Measurements from ENCODE around the gene ZNF605.
"Not testable (repeated sequence)": the region's sequence is repeated elsewhere in the genome, so short reads cannot be mapped to it uniquely, and the experiment has no call there.

ZNF605 gene

DNA sequence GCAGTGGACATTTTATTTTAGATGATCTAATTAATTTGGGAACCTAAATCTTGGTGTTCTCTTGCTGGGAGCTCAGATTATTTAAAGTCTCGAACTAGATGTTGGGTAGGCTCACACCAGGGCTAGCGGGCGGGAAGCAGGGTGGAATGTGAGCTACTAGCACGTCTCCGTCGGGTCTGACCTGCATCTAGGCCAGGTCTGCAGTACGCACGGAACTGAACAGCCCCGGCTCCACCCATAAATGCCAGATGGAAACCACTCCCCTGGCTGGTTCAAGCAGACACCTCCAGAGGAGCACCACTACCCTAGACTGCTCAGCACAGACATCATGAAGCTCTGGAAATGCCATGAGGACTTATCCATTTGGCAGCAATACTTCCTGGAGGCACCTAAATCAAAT, 10.3 kb downstream of the ZNF605 start:
- H3K27me3 ChIP-seq (ENCODE audit: control insufficient read depth, insufficient read depth, low read length): no peaks in the 10 kb centered on the region
- peaks cover 35% of the 10 kb centered on the region for H3K9me3 ChIP-seq (ENCODE audit: control insufficient read depth, low read length)
- no peaks in the 10 kb centered on the region for H3K4me1 ChIP-seq (ENCODE audit: control insufficient read depth, insufficient read depth, low read length)
- peaks cover 16% of the 10 kb centered on the region for H3K36me3 ChIP-seq (ENCODE audit: control insufficient read depth, insufficient read depth, low read length)
- H3K4me3 ChIP-seq (ENCODE audit: low read length): no peak overlapping the region
- H3K9ac ChIP-seq (ENCODE audit: low read length): no peak overlapping the region

DNA sequence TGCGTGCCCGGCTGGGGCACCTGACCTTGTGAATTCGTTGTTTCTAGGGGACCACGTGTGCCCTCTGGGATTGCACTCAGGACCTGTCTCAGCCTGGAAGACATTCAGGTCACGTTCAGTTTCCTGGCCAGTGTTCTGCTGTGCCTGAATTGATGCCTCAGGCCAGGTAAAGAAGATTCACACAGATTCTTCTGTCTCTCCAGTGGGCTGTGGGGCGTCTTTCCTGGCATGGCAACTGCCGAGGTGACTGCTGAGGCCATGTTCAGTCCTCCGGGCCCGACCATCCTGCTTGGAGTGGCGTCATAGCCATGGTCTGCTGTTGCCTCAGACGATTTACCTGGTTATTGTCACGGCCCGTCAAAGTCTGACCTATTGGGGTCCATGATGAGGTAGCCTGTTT, 13.5 kb downstream of the ZNF605 start:
- peaks cover 16% of the 10 kb centered on the region for H3K36me3 ChIP-seq (ENCODE audit: control insufficient read depth, insufficient read depth, low read length)
- no peaks in the 10 kb centered on the region for H3K4me1 ChIP-seq (ENCODE audit: control insufficient read depth, insufficient read depth, low read length)
- H3K9me3 ChIP-seq (ENCODE audit: control insufficient read depth, low read length): peaks cover 12% of the 10 kb centered on the region
- H3K9ac ChIP-seq (ENCODE audit: low read length): no peak overlapping the region
- H3K4me3 ChIP-seq (ENCODE audit: low read length): no peak overlapping the region
- no peaks in the 10 kb centered on the region for H3K27me3 ChIP-seq (ENCODE audit: control insufficient read depth, insufficient read depth, low read length)

DNA sequence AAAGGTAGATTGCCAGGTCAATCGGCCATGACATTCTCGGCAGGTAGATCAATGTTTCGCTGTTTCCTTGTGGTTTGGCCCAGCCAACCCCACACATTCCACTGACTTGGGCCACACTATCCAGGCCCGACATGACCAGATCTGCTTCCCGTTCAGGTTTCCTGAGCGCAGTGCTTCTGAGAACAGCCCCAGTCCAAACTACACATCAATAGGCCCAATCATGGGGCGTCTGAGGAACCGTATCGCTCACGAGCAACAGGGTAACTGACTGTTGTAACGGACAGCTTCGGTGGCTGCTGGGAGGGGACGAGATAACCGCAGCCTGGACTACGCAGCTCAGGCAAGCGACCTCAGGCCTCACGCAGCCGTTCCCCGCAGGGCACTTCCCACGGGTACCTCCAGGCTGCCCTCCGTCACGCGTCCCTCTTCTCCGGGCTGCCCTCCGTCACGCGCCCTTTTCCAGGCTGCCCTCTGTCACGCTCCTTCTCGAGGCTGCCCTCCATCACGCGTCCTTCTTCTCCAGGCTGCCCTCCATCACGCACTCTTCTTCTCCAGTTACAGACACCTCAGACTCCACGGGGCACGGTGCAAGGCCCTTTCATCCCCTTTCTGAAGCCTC, 14.7 kb downstream of the ZNF605 start:
- no peak overlapping the region for H3K9ac ChIP-seq (ENCODE audit: low read length)
- no peaks in the 10 kb centered on the region for H3K4me1 ChIP-seq (ENCODE audit: control insufficient read depth, insufficient read depth, low read length)
- peaks cover 16% of the 10 kb centered on the region for H3K36me3 ChIP-seq (ENCODE audit: control insufficient read depth, insufficient read depth, low read length)
- no peak overlapping the region for H3K4me3 ChIP-seq (ENCODE audit: low read length)
- H3K9me3 ChIP-seq (ENCODE audit: control insufficient read depth, low read length): peaks cover 12% of the 10 kb centered on the region
- H3K27me3 ChIP-seq (ENCODE audit: control insufficient read depth, insufficient read depth, low read length): no peaks in the 10 kb centered on the region

DNA sequence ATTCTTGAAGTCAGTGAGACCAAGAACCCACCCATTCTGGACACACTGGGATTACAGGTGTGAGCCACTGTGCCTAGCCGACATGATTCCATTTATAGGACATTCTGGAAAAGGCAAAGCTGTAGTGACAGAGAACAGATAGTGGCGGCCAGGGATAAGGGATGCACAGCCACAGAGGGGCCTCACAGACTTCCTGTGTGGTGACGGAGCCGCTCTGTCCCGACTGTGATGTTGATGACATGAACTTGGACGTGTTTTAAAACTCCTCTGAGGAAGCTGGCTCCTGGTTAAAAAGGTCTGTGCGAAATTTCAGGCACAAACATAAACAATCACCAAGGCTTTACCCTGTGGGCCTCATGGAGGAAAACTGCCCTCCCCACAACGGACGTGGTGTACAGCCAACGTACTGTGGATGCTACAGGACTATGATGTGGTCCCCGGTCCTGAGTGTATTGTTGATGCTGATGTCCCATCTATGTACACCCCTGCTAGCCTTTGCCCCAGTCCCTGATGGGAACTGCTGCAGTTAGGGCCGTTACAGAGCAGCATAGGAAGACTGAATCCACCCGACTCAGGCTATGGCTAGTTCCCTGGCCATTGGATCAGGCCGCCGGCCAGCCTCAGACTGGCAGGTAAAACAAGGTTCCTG, 15.9 kb downstream of the ZNF605 start:
- Histone ChIP-seq H3K36me3 (ENCODE audit: control insufficient read depth, insufficient read depth, low read length) (peaks cover 16% of the 10 kb centered on the region), H3K27me3 (ENCODE audit: control insufficient read depth, insufficient read depth, low read length) (no peaks in the 10 kb centered on the region), H3K4me1 (ENCODE audit: control insufficient read depth, insufficient read depth, low read length) (no peaks in the 10 kb centered on the region), H3K4me3 (ENCODE audit: low read length) (no peak overlapping the region), H3K9ac (ENCODE audit: low read length) (no peak overlapping the region), H3K9me3 (ENCODE audit: control insufficient read depth, low read length) (peaks cover 13% of the 10 kb centered on the region)

DNA sequence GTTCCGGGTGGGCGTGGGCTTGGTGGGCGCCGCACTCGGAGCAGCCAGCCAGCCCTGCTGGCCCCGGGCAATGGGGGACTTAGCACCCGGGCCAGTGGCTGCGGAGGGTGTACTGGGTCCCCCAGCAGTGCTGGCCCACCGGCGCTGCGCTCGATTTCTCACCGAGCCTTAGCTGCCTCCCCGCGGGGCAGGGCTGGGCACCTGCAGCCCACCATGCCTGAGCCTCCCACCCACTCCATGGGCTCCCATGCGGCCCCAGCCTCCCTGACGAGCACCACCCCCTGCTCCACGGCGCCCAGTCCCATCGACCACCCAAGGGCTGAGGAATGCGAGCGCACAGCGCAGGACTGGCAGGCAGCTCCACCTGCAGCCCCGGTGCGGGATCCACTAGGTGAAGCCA, 17.3 kb downstream of the ZNF605 start:
- peaks cover 17% of the 10 kb centered on the region for H3K9me3 ChIP-seq (ENCODE audit: control insufficient read depth, low read length)

DNA sequence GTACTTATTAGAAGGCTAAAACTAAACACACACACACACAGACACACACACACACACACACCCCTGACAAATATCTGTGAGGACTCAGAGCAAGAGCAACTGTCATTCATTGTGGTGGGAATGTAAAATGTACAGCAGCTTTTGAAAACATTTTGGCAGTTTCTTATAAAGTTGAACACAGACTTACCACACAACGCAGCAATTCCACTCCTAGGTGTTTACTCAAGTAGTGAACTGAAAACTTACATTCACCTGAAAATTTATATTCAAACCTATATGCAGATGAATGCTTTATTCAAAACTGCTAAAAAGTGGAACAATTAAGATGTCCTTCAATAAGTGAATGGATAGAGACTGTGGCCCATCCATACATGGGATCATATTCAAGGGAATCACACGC, 18.6 kb downstream of the ZNF605 start:
- Histone ChIP-seq H3K36me3 (ENCODE audit: control insufficient read depth, insufficient read depth, low read length) (peaks cover 3% of the 10 kb centered on the region), H3K9ac (ENCODE audit: low read length) (no peak overlapping the region), H3K27me3 (ENCODE audit: control insufficient read depth, insufficient read depth, low read length) (no peaks in the 10 kb centered on the region), H3K4me3 (ENCODE audit: low read length) (no peak overlapping the region), H3K4me1 (ENCODE audit: control insufficient read depth, insufficient read depth, low read length) (no peaks in the 10 kb centered on the region), H3K9me3 (ENCODE audit: control insufficient read depth, low read length) (peaks cover 15% of the 10 kb centered on the region)

More for the DNA sequence above, 17.3 kb downstream of the ZNF605 start:
- not testable (repeated sequence) for H3K9ac ChIP-seq (ENCODE audit: low read length); H3K4me3 ChIP-seq (ENCODE audit: low read length); H3K27me3 ChIP-seq (ENCODE audit: control insufficient read depth, insufficient read depth, low read length); H3K4me1 ChIP-seq (ENCODE audit: control insufficient read depth, insufficient read depth, low read length)
- H3K36me3 ChIP-seq (ENCODE audit: control insufficient read depth, insufficient read depth, low read length): peaks cover 16% of the 10 kb centered on the region

DNA sequence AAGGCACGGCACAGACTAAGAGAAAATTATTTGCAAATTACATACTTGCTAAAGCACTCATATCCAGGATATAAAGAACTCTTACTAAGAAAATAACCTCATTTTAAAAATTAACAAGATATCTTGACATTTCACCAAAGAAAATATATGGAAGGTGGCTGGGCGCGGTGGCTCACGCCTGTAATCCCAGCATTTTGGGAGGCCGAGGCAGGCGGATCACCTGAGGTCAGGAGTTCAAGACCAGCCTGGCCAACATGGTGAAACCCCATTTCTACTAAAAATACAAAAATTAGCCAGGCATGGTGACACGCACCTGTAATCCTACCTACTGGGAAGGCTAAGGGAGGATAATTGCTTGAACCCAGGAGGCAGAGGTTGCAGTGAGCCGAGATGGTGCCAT, 19.2 kb downstream of the ZNF605 start:
- H3K4me1 ChIP-seq (ENCODE audit: control insufficient read depth, insufficient read depth, low read length); H3K9ac ChIP-seq (ENCODE audit: low read length); H3K27me3 ChIP-seq (ENCODE audit: control insufficient read depth, insufficient read depth, low read length); H3K4me3 ChIP-seq (ENCODE audit: low read length); H3K36me3 ChIP-seq (ENCODE audit: control insufficient read depth, insufficient read depth, low read length): not testable (repeated sequence)
- H3K9me3 ChIP-seq (ENCODE audit: control insufficient read depth, low read length): peaks cover 11% of the 10 kb centered on the region

DNA sequence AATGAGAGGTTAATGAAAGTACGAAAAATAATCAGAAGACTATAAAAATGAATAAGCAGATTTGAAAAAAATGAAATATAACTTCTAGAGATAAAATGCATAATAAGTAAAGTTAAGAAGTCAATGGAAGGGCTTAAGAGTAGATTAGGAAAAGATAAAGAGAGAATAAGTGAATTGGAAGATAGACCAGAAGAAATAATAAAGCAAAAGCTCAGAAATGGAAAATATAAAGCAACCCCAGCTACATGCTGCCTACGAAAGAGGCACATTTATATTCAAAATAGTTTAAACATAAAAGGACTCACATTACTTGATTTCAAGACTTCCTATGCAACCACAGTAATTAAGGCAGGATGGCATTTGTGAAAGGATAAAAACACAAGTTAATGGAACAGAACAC, 19.9 kb downstream of the ZNF605 start:
- peaks cover 16% of the 10 kb centered on the region for H3K9me3 ChIP-seq (ENCODE audit: control insufficient read depth, low read length)

DNA sequence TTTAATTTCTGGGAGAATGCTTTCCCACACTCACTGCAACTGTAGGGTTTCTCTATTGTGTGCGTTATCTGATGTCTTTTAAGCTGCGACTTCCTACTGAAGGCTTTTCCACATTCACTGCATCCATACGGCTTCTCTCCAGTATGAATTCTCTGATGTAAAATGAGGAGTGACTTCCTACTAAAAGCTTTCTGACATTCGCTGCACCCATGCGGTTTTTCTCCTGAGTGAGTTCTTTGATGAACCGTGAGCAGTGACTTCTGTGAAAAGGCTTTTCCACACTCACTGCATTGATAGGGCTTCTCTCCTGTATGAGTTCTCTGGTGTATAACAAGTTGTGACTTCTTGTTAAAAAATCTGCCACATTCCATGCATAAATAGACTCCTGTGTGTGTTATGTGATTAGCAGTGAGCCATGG, 29.7 kb downstream of the ZNF605 start:
- peak overlapping the region; percentile 44 for H3K4me3 ChIP-seq (ENCODE audit: low read length)
- no peaks in the 10 kb centered on the region for H3K36me3 ChIP-seq (ENCODE audit: control insufficient read depth, insufficient read depth, low read length)
- H3K27me3 ChIP-seq (ENCODE audit: control insufficient read depth, insufficient read depth, low read length): no peaks in the 10 kb centered on the region
- H3K9me3 ChIP-seq (ENCODE audit: control insufficient read depth, low read length): peaks cover 69% of the 10 kb centered on the region
- no peak overlapping the region for H3K9ac ChIP-seq (ENCODE audit: low read length)
- H3K4me1 ChIP-seq (ENCODE audit: control insufficient read depth, insufficient read depth, low read length): no peaks in the 10 kb centered on the region

More for the DNA sequence above, 19.9 kb downstream of the ZNF605 start:
- no peaks in the 10 kb centered on the region for H3K4me1 ChIP-seq (ENCODE audit: control insufficient read depth, insufficient read depth, low read length)
- no peak overlapping the region for H3K9ac ChIP-seq (ENCODE audit: low read length)
- no peaks in the 10 kb centered on the region for H3K36me3 ChIP-seq (ENCODE audit: control insufficient read depth, insufficient read depth, low read length)
- no peak overlapping the region for H3K4me3 ChIP-seq (ENCODE audit: low read length)
- H3K27me3 ChIP-seq (ENCODE audit: control insufficient read depth, insufficient read depth, low read length): no peaks in the 10 kb centered on the region

DNA sequence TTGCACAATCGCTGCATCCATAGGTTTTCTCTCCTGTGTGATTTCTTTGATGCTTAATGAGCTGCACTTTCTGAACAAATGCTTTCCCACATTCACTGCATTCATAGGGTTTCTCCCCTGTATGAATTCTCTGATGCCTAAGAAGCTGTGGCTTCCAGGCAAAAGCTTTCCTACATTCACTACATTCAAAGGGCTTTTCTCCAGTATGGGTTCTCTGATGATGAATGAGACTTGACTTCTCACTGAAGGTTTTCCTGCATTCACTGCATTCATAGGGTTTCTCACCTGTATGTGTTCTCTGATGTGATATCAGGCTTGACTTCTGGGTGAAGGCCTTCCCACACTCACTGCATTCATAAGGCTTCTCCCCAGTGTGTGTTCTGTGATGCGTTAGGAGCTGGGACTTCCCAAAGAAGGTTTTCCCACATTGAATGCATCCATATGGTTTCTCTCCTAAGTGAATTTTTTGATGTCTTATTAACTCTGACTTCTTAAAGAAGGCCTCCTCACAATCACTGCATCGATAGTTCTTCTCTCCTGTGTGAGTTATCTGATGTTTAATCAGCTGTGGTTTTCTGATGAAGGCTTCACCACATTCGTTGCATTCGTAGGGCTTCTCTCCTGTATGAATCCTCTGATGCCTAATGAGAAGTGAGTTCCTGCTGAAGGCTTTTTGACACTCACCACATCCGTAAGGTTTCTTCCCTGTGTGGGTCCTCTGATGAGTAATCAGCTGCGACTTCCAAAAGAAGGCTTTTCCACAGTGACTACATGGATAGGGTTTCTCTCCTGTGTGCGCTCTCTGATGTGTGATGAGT, 30.3 kb downstream of the ZNF605 start:
- Histone ChIP-seq H3K27me3 (ENCODE audit: control insufficient read depth, insufficient read depth, low read length) (no peaks in the 10 kb centered on the region), H3K4me1 (ENCODE audit: control insufficient read depth, insufficient read depth, low read length) (no peaks in the 10 kb centered on the region), H3K4me3 (ENCODE audit: low read length) (peak overlapping the region; percentile 44), H3K9ac (ENCODE audit: low read length) (no peak overlapping the region), H3K36me3 (ENCODE audit: control insufficient read depth, insufficient read depth, low read length) (no peaks in the 10 kb centered on the region), H3K9me3 (ENCODE audit: control insufficient read depth, low read length) (peaks cover 69% of the 10 kb centered on the region)

DNA sequence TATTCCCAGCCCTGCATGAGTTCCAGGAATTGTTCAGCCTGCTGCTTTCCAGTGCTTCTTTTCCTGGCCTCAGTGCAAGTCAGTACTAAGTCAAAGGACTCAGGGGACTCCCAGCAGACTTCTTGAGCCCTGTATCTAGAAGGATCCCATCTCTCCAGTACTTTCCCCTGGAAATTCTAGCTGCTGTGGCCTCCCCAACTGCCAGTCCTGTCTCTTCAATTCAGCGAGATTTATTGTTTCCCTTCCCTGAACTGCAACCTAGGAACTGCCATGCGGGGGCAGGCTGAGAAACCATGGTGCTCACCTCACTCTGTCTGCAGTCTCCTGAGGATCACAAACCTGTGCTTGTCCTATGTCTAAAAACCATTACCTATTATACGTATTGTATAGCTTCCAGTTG, 31.8 kb downstream of the ZNF605 start:
- H3K4me1 ChIP-seq (ENCODE audit: control insufficient read depth, insufficient read depth, low read length): no peaks in the 10 kb centered on the region
- H3K27me3 ChIP-seq (ENCODE audit: control insufficient read depth, insufficient read depth, low read length): no peaks in the 10 kb centered on the region
- no peak overlapping the region for H3K9ac ChIP-seq (ENCODE audit: low read length)
- H3K36me3 ChIP-seq (ENCODE audit: control insufficient read depth, insufficient read depth, low read length): no peaks in the 10 kb centered on the region
- H3K9me3 ChIP-seq (ENCODE audit: control insufficient read depth, low read length): peaks cover 62% of the 10 kb centered on the region
- H3K4me3 ChIP-seq (ENCODE audit: low read length): no peak overlapping the region

DNA sequence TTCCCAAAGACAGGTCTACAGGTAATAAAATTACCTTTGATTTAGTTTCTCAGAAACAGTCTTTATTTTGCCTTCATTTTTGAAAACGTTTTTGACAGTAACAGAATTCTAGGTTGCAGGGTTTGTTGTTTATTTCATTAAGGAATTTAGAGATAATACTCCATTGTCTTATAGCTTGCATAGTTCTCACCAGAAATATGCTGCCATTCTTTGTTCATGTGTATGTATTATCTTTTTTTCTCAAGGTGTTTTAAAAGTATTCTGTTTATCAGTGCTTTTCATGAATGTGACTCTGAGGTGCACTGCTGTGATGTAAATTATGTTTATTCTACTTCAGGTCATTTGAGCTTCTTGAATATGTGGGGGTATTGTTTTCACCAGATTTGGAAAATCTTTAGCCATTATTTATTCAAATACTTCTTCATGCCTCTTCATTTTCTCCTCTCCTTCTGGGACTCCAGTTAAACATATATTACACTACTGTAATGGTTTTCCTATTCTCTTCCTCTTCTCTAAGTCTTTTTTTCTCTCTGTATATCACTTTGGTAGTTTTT, 32.7 kb downstream of the ZNF605 start:
- Histone ChIP-seq H3K9me3 (ENCODE audit: control insufficient read depth, low read length) (peaks cover 53% of the 10 kb centered on the region), H3K36me3 (ENCODE audit: control insufficient read depth, insufficient read depth, low read length) (no peaks in the 10 kb centered on the region), H3K4me3 (ENCODE audit: low read length) (no peak overlapping the region), H3K9ac (ENCODE audit: low read length) (no peak overlapping the region), H3K27me3 (ENCODE audit: control insufficient read depth, insufficient read depth, low read length) (no peaks in the 10 kb centered on the region), H3K4me1 (ENCODE audit: control insufficient read depth, insufficient read depth, low read length) (no peaks in the 10 kb centered on the region)
